Activated T-cell treated with anti-CD3 and anti-CD28 coated beads, Interleukin-2, amount 50 U/mL, for 4 hours (primary cell): Measurements from ENCODE around the gene CDK13. TPM values are rescaled to one million over a fixed set of nuclear protein-coding genes. Genes with fewer than 3 reads are reported as not detected.
"Not testable (repeated sequence)": the region's sequence is repeated elsewhere in the genome, so short reads cannot be mapped to it uniquely, and the experiment has no call there.

Source experiments
- ATAC-seq, 2 donors: fragments of 200-7000 bp; cut with Tn5 transposase; one replicate each; pipeline ENCODE4 v1.10.0; 2021
- DNase-seq: peaks from one replicate; pipeline ENCODE4 v3.0.0-alpha.2; 2020
- H3K27me3 Mint-ChIP-seq: one replicate; pipeline ENCODE4 v1.8.0; 2021; ENCODE audit warnings: low read depth, mixed read lengths
- H3K36me3 Mint-ChIP-seq: one replicate; pipeline ENCODE4 v1.8.0; 2022; ENCODE audit warnings: mixed read lengths; ENCODE audit not compliant: insufficient read depth
- H3K4me1 Mint-ChIP-seq: one replicate; pipeline ENCODE4 v1.8.0; 2021; ENCODE audit warnings: low read depth, mixed read lengths
- H3K4me3 Mint-ChIP-seq: one replicate; pipeline ENCODE4 v1.8.0; 2021; ENCODE audit warnings: mild to moderate bottlenecking, moderate library complexity, mixed read lengths
- H3K9me3 Mint-ChIP-seq: one replicate; pipeline ENCODE4 v1.8.0; 2021; ENCODE audit warnings: mixed read lengths
- total RNA-seq, 3 donors: library from RNA; stranded (reverse); gene quantifications; one replicate each; pipeline ENCODE4 v1.2.1, GENCODE V29; 2021

The CDK13 gene
- total RNA-seq, 3 donors from 2014 or later = 33.9 to 39.3 (median 35.9) TPM

GRCh38 chr7:40122100-40122939 is 172.3 kb downstream of the CDK13 start:
- H3K9me3 Mint-ChIP-seq, DNase-seq, H3K27me3 Mint-ChIP-seq, H3K4me3 Mint-ChIP-seq, H3K36me3 Mint-ChIP-seq, H3K4me1 Mint-ChIP-seq, ATAC-seq: not testable (repeated sequence)

GRCh38 chr7:40122940-40123254 is 172.8 kb downstream of the CDK13 start:
- H3K36me3 Mint-ChIP-seq = peaks cover 6% of the 10 kb centered on the region
- H3K9me3 Mint-ChIP-seq = no peaks in the 10 kb centered on the region
- no peaks in the 10 kb centered on the region for H3K27me3 Mint-ChIP-seq
- peaks cover 1% of the 10 kb centered on the region for H3K4me1 Mint-ChIP-seq
- no peak for ATAC-seq
- no peak overlapping the region for H3K4me3 Mint-ChIP-seq
- DNase-seq = no peak

- no peaks in the 10 kb centered on the region for H3K27me3 Mint-ChIP-seq
Measured at GRCh38 chr7:40133561-40134427, 183.7 kb downstream of the CDK13 start.

GRCh38 chr7:40134428-40135316 is 184.6 kb downstream of the CDK13 start, which contains the start of the genes MPLKIP and SUGCT:
MPLKIP (minus strand) TSS chr7:40134622; CDS start chr7:40134567, 55 bp downstream.
SUGCT (plus strand) TSS chr7:40135005.
- Mint-ChIP-seq H3K27me3 (no peaks in the 10 kb centered on the region), H3K4me3 (peak within 1 kb of the TSS; percentile 92), H3K9me3 (no peaks in the 10 kb centered on the region), H3K4me1 (peaks cover 29% of the 10 kb centered on the region), H3K36me3 (peaks cover 3% of the 10 kb centered on the region)
- DNase-seq = peak; percentile 81
- peak; percentile 88 to 92 for ATAC-seq

More at GRCh38 chr7:40133561-40134427, 183.7 kb downstream of the CDK13 start:
- peak; percentile 70 to 71 for ATAC-seq
- no peaks in the 10 kb centered on the region for H3K9me3 Mint-ChIP-seq
- peaks cover 5% of the 10 kb centered on the region for H3K36me3 Mint-ChIP-seq
- peak overlapping the region; percentile 92 for H3K4me3 Mint-ChIP-seq
- peaks cover 31% of the 10 kb centered on the region for H3K4me1 Mint-ChIP-seq
- DNase-seq = no peak

GRCh38 chr7:40135317-40135610 is 185.2 kb downstream of the CDK13 start:
- H3K27me3 Mint-ChIP-seq = no peaks in the 10 kb centered on the region
- H3K4me3 Mint-ChIP-seq = peak overlapping the region; percentile 73
- peak in 1 of 2 donors; percentile 5 for ATAC-seq
- peaks cover 3% of the 10 kb centered on the region for H3K36me3 Mint-ChIP-seq
- no peaks in the 10 kb centered on the region for H3K9me3 Mint-ChIP-seq
- DNase-seq = no peak
- peaks cover 27% of the 10 kb centered on the region for H3K4me1 Mint-ChIP-seq

GRCh38 chr7:40137563-40137962 is 187.5 kb downstream of the CDK13 start:
- H3K4me3 Mint-ChIP-seq = no peak overlapping the region

GRCh38 chr7:40138973-40139372 is 188.9 kb downstream of the CDK13 start:
- Mint-ChIP-seq H3K27me3 (peaks cover 3% of the 10 kb centered on the region), H3K4me3 (no peak overlapping the region), H3K4me1 (peaks cover 2% of the 10 kb centered on the region), H3K9me3 (no peaks in the 10 kb centered on the region), H3K36me3 (no peaks in the 10 kb centered on the region)
- ATAC-seq (no peak), DNase-seq (no peak)

More at GRCh38 chr7:40137563-40137962, 187.5 kb downstream of the CDK13 start:
- DNase-seq (no peak), ATAC-seq (no peak)
- Mint-ChIP-seq H3K36me3 (no peaks in the 10 kb centered on the region), H3K27me3 (no peaks in the 10 kb centered on the region), H3K9me3 (no peaks in the 10 kb centered on the region), H3K4me1 (peaks cover 11% of the 10 kb centered on the region)

- ATAC-seq, H3K4me3 Mint-ChIP-seq, H3K36me3 Mint-ChIP-seq, H3K27me3 Mint-ChIP-seq, H3K9me3 Mint-ChIP-seq, H3K4me1 Mint-ChIP-seq, DNase-seq: not testable (repeated sequence)
Measured at GRCh38 chr7:40139891-40140290, 189.8 kb downstream of the CDK13 start.

GRCh38 chr7:40141916-40142315 is 191.9 kb downstream of the CDK13 start:
- H3K4me3 Mint-ChIP-seq, ATAC-seq, DNase-seq, H3K9me3 Mint-ChIP-seq, H3K4me1 Mint-ChIP-seq, H3K36me3 Mint-ChIP-seq, H3K27me3 Mint-ChIP-seq: not testable (repeated sequence)

- DNase-seq, H3K4me3 Mint-ChIP-seq, H3K9me3 Mint-ChIP-seq, H3K4me1 Mint-ChIP-seq, ATAC-seq, H3K36me3 Mint-ChIP-seq: not testable (repeated sequence)
- H3K27me3 Mint-ChIP-seq = peaks cover 12% of the 10 kb centered on the region
Measured at GRCh38 chr7:40145596-40146130, 195.6 kb downstream of the CDK13 start.

GRCh38 chr7:40147371-40148246 is 197.6 kb downstream of the CDK13 start:
- no peak overlapping the region for H3K4me3 Mint-ChIP-seq
- no peaks in the 10 kb centered on the region for H3K36me3 Mint-ChIP-seq
- H3K9me3 Mint-ChIP-seq = no peaks in the 10 kb centered on the region
- H3K27me3 Mint-ChIP-seq = peaks cover 12% of the 10 kb centered on the region
- H3K4me1 Mint-ChIP-seq = no peaks in the 10 kb centered on the region
- no peak for ATAC-seq
- no peak for DNase-seq

- H3K36me3 Mint-ChIP-seq, DNase-seq, H3K4me1 Mint-ChIP-seq, H3K4me3 Mint-ChIP-seq, ATAC-seq, H3K9me3 Mint-ChIP-seq: not testable (repeated sequence)
- H3K27me3 Mint-ChIP-seq = peaks cover 12% of the 10 kb centered on the region
Measured at GRCh38 chr7:40148247-40148580, 198.2 kb downstream of the CDK13 start.

- Mint-ChIP-seq H3K4me1 (no peaks in the 10 kb centered on the region), H3K9me3 (no peaks in the 10 kb centered on the region), H3K36me3 (no peaks in the 10 kb centered on the region), H3K27me3 (peaks cover 11% of the 10 kb centered on the region), H3K4me3 (no peak overlapping the region)
- ATAC-seq (no peak), DNase-seq (no peak)
Measured at GRCh38 chr7:40148671-40149070, 198.6 kb downstream of the CDK13 start.
